ENCODE data around the gene ZP3.
A peak's percentile ranks its signal among the peaks of the same experiment; 100 is the strongest.

The ZP3 gene

GRCh38 chr7:76424413-76425111, at the start of gene ZP3:
TSS of gene ZP3 (plus strand) at chr7:76424950. CDS start at chr7:76424965, 15 bp downstream.
- no peak for DNase-seq
- intact Hi-C loops (cut with DNase I; ENCODE audit: low total_unique reads) = no loop called here
- Histone ChIP-seq H3K4me1 (no peaks in the 10 kb centered on the region), H3K27ac (no peak within 1 kb of the TSS), H3K27me3 (peaks cover 0 to 23% of the 10 kb centered on the region in 2 donors), H3K36me3 (no peaks in the 10 kb centered on the region), H3K4me3 (no peak within 1 kb of the TSS), H3K9me3 (peaks cover 0 to 9% (median 0%) of the 10 kb centered on the region in 3 donors)
- TF ChIP-seq CTCF (IDR thresholded peaks at IDR 0.05) = no peak

- Histone ChIP-seq H3K27me3 (peaks cover 0 to 4% of the 10 kb centered on the region in 2 donors), H3K9me3 (no peaks in the 10 kb centered on the region), H3K27ac (no peak overlapping the region), H3K4me3 (no peak overlapping the region), H3K4me1 (peaks cover 6 to 37% (median 20%) of the 10 kb centered on the region in 4 donors), H3K36me3 (no peaks in the 10 kb centered on the region)
- DNase-seq = no peak
- TF ChIP-seq CTCF (IDR thresholded peaks at IDR 0.05) = no peak
- intact Hi-C loops (cut with DNase I; ENCODE audit: low total_unique reads) = no loop called here
Measured at GRCh38 chr7:76375251-76375650, 49.5 kb upstream of the ZP3 start.

GRCh38 chr7:76377186-76377918, 47.4 kb upstream of the ZP3 start:
- peaks cover 0 to 4% of the 10 kb centered on the region in 2 donors for H3K27me3 ChIP-seq
- H3K27ac ChIP-seq = peak overlapping the region; percentile 52 to 87
- no peak overlapping the region for H3K4me3 ChIP-seq
- no peaks in the 10 kb centered on the region for H3K36me3 ChIP-seq
- DNase-seq = no peak
- peaks cover 6 to 48% (median 29%) of the 10 kb centered on the region in 4 donors for H3K4me1 ChIP-seq
- intact Hi-C loops (cut with DNase I; ENCODE audit: low total_unique reads) = no loop called here
- H3K9me3 ChIP-seq = no peaks in the 10 kb centered on the region
- no peak for TF ChIP-seq CTCF (IDR thresholded peaks at IDR 0.05)

GRCh38 chr7:76380623-76380966, 44.2 kb upstream of the ZP3 start:
- Histone ChIP-seq H3K27me3 (peaks cover 0 to 4% of the 10 kb centered on the region in 2 donors), H3K4me3 (peak overlapping the region; percentile 39 to 44), H3K9me3 (no peaks in the 10 kb centered on the region), H3K27ac (peak overlapping the region; percentile 87 to 90), H3K36me3 (no peaks in the 10 kb centered on the region), H3K4me1 (peaks cover 6 to 41% (median 25%) of the 10 kb centered on the region in 4 donors)
- intact Hi-C loops (cut with DNase I; ENCODE audit: low total_unique reads) = no loop called here
- peak in 1 of 2 donors; percentile 35 for DNase-seq
- no peak for TF ChIP-seq CTCF (IDR thresholded peaks at IDR 0.05)

- H3K27me3 ChIP-seq = peaks cover 0 to 4% of the 10 kb centered on the region in 2 donors
- TF ChIP-seq CTCF (IDR thresholded peaks at IDR 0.05) = no peak
Measured at GRCh38 chr7:76381814-76382213, 42.9 kb upstream of the ZP3 start.

More at GRCh38 chr7:76381814-76382213, 42.9 kb upstream of the ZP3 start:
- DNase-seq = no peak
- Histone ChIP-seq H3K4me1 (peaks cover 6 to 41% (median 25%) of the 10 kb centered on the region in 4 donors), H3K9me3 (no peaks in the 10 kb centered on the region), H3K4me3 (no peak overlapping the region), H3K36me3 (no peaks in the 10 kb centered on the region), H3K27ac (no peak overlapping the region)
- intact Hi-C loops (cut with DNase I; ENCODE audit: low total_unique reads) = no loop called here

Measured in tibial artery (tissue), 4 donors.